Endothelial cell of umbilical vein (primary cell): ENCODE measurements around the gene TMEM119. TPM values are rescaled to one million over a fixed set of nuclear protein-coding genes. Genes with fewer than 3 reads are reported as not detected.

Experiments
- BruUV-seq: library from RNA; stranded (reverse); fragments of 400-500 nt; replicated peaks from 2 replicates; lab custom pipeline; 2021; lab: Mats Ljungman, UMichigan
- CTCF ChIA-PET: fragments of 300-600, 350-600 bp; sonication (Branson Sonifier 250); formaldehyde crosslinking; loops from one replicate; lab custom pipeline; 2021; ENCODE audit warnings: antibody characterized with exemption, inconsistent platforms; lab: Charles Lee
- POLR2A ChIA-PET: fragments of 300-600, 350-600 bp; sonication (Branson Sonifier 250); formaldehyde crosslinking; loops from one replicate; lab custom pipeline; 2021; ENCODE audit warnings: antibody characterized with exemption, inconsistent platforms; lab: Charles Lee
- DNase-seq: peaks from one replicate; pipeline ENCODE4 v3.0.0-alpha.2; 2011; ENCODE audit warnings: low read depth, low spot score
- FAIRE-seq: peaks from 2 replicates; lab custom pipeline; 2011; peaks lifted over from hg19 to GRCh38; lab: Jason Lieb, UNC
- H2AFZ ChIP-seq: 2 replicates; pipeline ENCODE4 v1.6.0; 2012; ENCODE audit warnings: low read depth, low read length, control low read depth, inconsistent platforms
- H3K27ac ChIP-seq: 2 replicates; pipeline ENCODE4 v1.5.1; 2011; ENCODE audit warnings: low read depth, mild to moderate bottlenecking, control low read depth, low read length, moderate library complexity; ENCODE audit not compliant: insufficient read depth
- H3K27me3 ChIP-seq, 2 experiments: 2 replicates each; pipeline versions ENCODE4 v1.6.0 to v1.6.1; 2011; ENCODE audit warnings: low read length in 2 of 2, mixed read lengths in 1 of 2; ENCODE audit not compliant: control insufficient read depth in 2 of 2, insufficient read depth in 2 of 2
- H3K36me3 ChIP-seq, 2 experiments: 2 replicates in 1 of 2; 3 replicates in 1 of 2; pipeline ENCODE4 v1.5.1; 2011; ENCODE audit warnings: low read length in 2 of 2, mild to moderate bottlenecking in 1 of 2, moderate library complexity in 1 of 2; ENCODE audit not compliant: control insufficient read depth in 2 of 2, insufficient read depth in 2 of 2; ENCODE audit errors: extremely low read depth in 1 of 2
- H3K4me1 ChIP-seq: 3 replicates; pipeline ENCODE4 v1.5.1; 2011; ENCODE audit warnings: mild to moderate bottlenecking, low read length; ENCODE audit not compliant: control insufficient read depth, insufficient read depth; ENCODE audit errors: extremely low read depth
- H3K4me2 ChIP-seq: 2 replicates; pipeline ENCODE4 v1.6.1; 2011; ENCODE audit warnings: low read length, control low read depth, mixed read lengths; ENCODE audit not compliant: insufficient read depth
- H3K4me3 ChIP-seq, 3 experiments: fragments of 200-600 bp in 1 of 3; sonication (generic), shearing (Covaris generic) in 1 of 3; replicated peaks in 1 of 3; 2 replicates each; pipeline ENCODE4 v1.5.1; 2011 to 2016; ENCODE audit warnings: control low read depth in 3 of 3, low read length in 3 of 3, mild to moderate bottlenecking in 2 of 3, inconsistent platforms in 1 of 3, low read depth in 1 of 3, moderate library complexity in 1 of 3; ENCODE audit not compliant: insufficient read depth in 1 of 3
- H3K79me2 ChIP-seq: 2 replicates; pipeline ENCODE4 v1.6.0; 2012; ENCODE audit warnings: low read length, inconsistent platforms; ENCODE audit not compliant: control insufficient read depth, insufficient read depth
- H3K9ac ChIP-seq: replicated peaks from 2 replicates; pipeline ENCODE3; 2011; ENCODE audit warnings: low read length, control low read depth; ENCODE audit not compliant: insufficient read depth; ENCODE audit errors: extremely low read depth
- H3K9me1 ChIP-seq: replicated peaks from 3 replicates; pipeline ENCODE4 v1.6.0; 2011; ENCODE audit warnings: mild to moderate bottlenecking, low read length; ENCODE audit not compliant: control insufficient read depth, insufficient read depth; ENCODE audit errors: extremely low read depth
- H3K9me3 ChIP-seq: replicated peaks from 2 replicates; pipeline ENCODE4 v1.5.1; 2012; ENCODE audit warnings: low read length, inconsistent platforms; ENCODE audit not compliant: control insufficient read depth, insufficient read depth
- H4K20me1 ChIP-seq: replicated peaks from 2 replicates; pipeline ENCODE3; 2011; ENCODE audit warnings: mild to moderate bottlenecking, low read length; ENCODE audit not compliant: control insufficient read depth, insufficient read depth; ENCODE audit errors: extremely low read depth
- EZH2 ChIP-seq: IDR thresholded peaks from 2 replicates; pipeline ENCODE4 v1.6.1; 2012; ENCODE audit warnings: borderline replicate concordance, low read depth, mild to moderate bottlenecking, moderate library complexity, low read length, inconsistent platforms; ENCODE audit not compliant: severe bottlenecking
- FOS ChIP-seq: IDR thresholded peaks from 2 replicates; pipeline ENCODE4 v1.6.1; 2011; ENCODE audit warnings: mild to moderate bottlenecking, low read length, moderate library complexity, borderline replicate concordance; ENCODE audit not compliant: insufficient read depth
- GATA2 ChIP-seq: IDR thresholded peaks from 2 replicates; pipeline ENCODE4 v1.7.0; 2011; ENCODE audit warnings: low read depth, mild to moderate bottlenecking, moderate library complexity, mixed read lengths, low read length; ENCODE audit not compliant: insufficient read length, insufficient read depth
- JUN ChIP-seq: IDR thresholded peaks from 2 replicates; pipeline ENCODE4 v1.6.1; 2011; ENCODE audit warnings: borderline replicate concordance, low read depth; ENCODE audit not compliant: insufficient read length, insufficient read depth
- MAX ChIP-seq: IDR thresholded peaks from 2 replicates; pipeline ENCODE4 v1.6.1; 2011; ENCODE audit not compliant: insufficient read depth, insufficient read length
- MYC ChIP-seq: IDR thresholded peaks from one replicate; pipeline ENCODE4 v1.6.1; 2011; ENCODE audit warnings: mild to moderate bottlenecking, low read depth, low read length
- POLR2A ChIP-seq: IDR thresholded peaks from 2 replicates; pipeline ENCODE4 v1.6.1; 2012; ENCODE audit warnings: low read depth, mild to moderate bottlenecking, control low read depth, low read length
- POLR2AphosphoS5 ChIP-seq: IDR thresholded peaks from 2 replicates; pipeline ENCODE4 v1.6.1; 2012; ENCODE audit warnings: low read depth, mild to moderate bottlenecking, control low read depth, low read length, moderate library complexity; ENCODE audit not compliant: insufficient read depth
- dilution Hi-C: fragments of 300-500 bp; cut with MboI; formaldehyde crosslinking; loops from one replicate; pipeline ENCODE4 v1.15.0; 2019; ENCODE audit warnings: low sequenced_read_pairs; ENCODE audit not compliant: extremely low pct_ligation_motif_present
- intact Hi-C: fragments of 100-400 bp; cut with micrococcal nuclease; formaldehyde crosslinking; loops from one replicate; pipeline ENCODE4 v1.10.0; 2022
- polyA plus RNA-seq, 4 experiments: library from polyadenylated mRNA; depleted of rRNA in 3 of 4; stranded (reverse) in 3 of 4; unstranded in 1 of 4; fragments of >200 nt; gene quantifications; 2 replicates each; pipeline versions ENCODE4 v1.2.1 to v1.2.3, GENCODE V29; 2011 to 2012; ENCODE audit warnings: missing spikeins in 1 of 4
- total RNA-seq: library from RNA; stranded (reverse); gene quantifications from 2 replicates; pipeline ENCODE4 v1.2.3, GENCODE V29; 2021
- TF ChIP-seq, protein P1 (sequence below), 2 donors: IDR thresholded peaks; 1 replicate in 1 of 2; 2 replicates in 1 of 2; pipeline ENCODE4 v1.5.1; 2011; ENCODE audit warnings: low read length in 2 of 2, mild to moderate bottlenecking in 2 of 2, moderate library complexity in 2 of 2, control low read depth in 1 of 2, inconsistent platforms in 1 of 2, low read depth in 1 of 2; ENCODE audit not compliant: insufficient read depth in 1 of 2; ENCODE audit errors: extremely low read depth in 1 of 2

The TMEM119 gene
- total and polyA plus RNA-seq, 2 donors (not counting 3 experiments of a cell fraction or from before 2014, with no cell fraction given), result not detected

DNA sequence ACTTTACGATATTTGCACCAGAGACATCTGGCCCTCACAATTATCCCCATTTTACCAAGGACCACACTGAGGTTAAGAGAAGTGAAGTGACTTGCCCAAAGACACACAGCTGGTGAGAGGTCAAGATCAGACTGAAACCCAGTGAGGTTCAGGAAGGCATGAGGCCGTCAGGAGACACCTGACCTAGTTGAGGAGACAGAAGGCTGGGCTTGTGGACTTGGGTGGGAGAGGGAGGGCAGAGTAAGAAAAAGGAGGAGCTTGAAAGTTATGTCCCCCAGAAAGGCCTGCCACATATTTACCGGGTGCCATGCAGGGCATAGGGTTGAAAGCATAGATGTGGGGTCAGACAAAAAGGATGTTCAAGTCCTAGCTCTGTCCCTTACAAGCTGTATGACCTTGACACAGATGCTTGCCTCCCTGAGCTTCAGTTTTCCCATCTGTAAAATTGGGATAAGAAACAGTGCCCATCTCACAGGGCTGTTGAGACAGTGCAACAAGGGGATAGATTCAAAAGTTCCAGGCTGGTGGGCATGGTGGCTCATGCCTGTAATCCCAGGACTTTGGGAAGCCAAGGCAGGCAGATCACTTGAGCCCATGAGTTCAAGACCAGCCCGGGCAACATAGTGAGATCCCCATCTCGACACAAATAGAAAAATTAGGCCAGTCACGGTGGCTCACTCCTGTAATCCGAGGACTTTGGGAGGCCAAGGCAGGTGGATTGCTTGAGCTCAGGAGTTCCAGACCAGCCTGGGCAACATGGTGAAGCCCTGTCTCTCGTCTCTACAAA lies 29.4 kb upstream of the TMEM119 start:
- Histone ChIP-seq H3K36me3 (no peaks in the 10 kb centered on the region), H3K9me3 (no peaks in the 10 kb centered on the region), H2AFZ (no peak overlapping the region), H3K27me3 (no peaks in the 10 kb centered on the region), H3K27ac (no peak overlapping the region), H3K9ac (no peak overlapping the region), H3K9me1 (no peaks in the 10 kb centered on the region), H3K4me1 (peaks cover 37% of the 10 kb centered on the region), H3K79me2 (no peaks in the 10 kb centered on the region), H4K20me1 (no peaks in the 10 kb centered on the region), H3K4me2 (no peak overlapping the region), H3K4me3 (no peak overlapping the region)
- DNase-seq (no peak), FAIRE-seq (peak; percentile 66)
- intact Hi-C loops, result no loop called here
- POLR2A ChIA-PET, result interaction anchor here (0.6 kb wide), 1 partner anchor 9 kb away, joined by 4 read pairs; no protein-coding TSS in a partner anchor
- no TSS peak for BruUV-seq
- TF ChIP-seq JUN, result no peak
- TF ChIP-seq EZH2, result no peak
- no peak for TF ChIP-seq POLR2AphosphoS5
- no peak for TF ChIP-seq MYC
- TF ChIP-seq MAX, result no peak
- no peak for TF ChIP-seq POLR2A
- no peak for TF ChIP-seq GATA2
- no peak for TF ChIP-seq FOS
- TF ChIP-seq, protein P1, sequence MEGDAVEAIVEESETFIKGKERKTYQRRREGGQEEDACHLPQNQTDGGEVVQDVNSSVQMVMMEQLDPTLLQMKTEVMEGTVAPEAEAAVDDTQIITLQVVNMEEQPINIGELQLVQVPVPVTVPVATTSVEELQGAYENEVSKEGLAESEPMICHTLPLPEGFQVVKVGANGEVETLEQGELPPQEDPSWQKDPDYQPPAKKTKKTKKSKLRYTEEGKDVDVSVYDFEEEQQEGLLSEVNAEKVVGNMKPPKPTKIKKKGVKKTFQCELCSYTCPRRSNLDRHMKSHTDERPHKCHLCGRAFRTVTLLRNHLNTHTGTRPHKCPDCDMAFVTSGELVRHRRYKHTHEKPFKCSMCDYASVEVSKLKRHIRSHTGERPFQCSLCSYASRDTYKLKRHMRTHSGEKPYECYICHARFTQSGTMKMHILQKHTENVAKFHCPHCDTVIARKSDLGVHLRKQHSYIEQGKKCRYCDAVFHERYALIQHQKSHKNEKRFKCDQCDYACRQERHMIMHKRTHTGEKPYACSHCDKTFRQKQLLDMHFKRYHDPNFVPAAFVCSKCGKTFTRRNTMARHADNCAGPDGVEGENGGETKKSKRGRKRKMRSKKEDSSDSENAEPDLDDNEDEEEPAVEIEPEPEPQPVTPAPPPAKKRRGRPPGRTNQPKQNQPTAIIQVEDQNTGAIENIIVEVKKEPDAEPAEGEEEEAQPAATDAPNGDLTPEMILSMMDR (IDR thresholded peaks at IDR 0.05; ENCODE audit: extremely low read depth in 1 of 2, insufficient read depth in 1 of 2, low read depth in 1 of 2, low read length in 2 of 2), result no peak
- CTCF ChIA-PET, result interaction anchor here (0.9 to 5.4 kb wide), 5 partner anchors 9 to 323 kb away, joined by 3 to 34 read pairs (median 5); no protein-coding TSS in a partner anchor
- dilution Hi-C loops, result no loop called here
